Measurements from ENCODE around the gene SSC5D.

The SSC5D gene

DNA sequence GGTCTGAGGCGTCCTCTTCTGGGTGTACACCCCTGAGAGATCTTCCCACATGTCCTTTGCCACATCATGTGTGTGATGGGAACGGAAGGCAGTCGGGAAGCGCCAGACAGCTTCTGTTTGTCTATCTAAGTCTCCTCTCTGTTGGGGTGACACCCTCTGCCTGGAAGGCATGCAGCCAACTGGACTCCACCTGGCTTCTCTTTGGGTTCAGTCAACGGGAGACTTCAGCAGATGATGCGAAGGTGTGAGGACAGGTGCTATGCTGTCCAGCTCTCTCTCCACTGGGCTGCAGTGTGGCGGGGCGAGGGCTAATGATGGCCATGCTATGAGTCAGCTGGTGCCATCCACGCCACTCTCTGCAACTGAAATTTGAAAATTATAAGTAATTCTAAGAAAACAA is 71.4 kb downstream of the SSC5D start:
- DNase-seq (ENCODE audit: low read depth): no peak

DNA sequence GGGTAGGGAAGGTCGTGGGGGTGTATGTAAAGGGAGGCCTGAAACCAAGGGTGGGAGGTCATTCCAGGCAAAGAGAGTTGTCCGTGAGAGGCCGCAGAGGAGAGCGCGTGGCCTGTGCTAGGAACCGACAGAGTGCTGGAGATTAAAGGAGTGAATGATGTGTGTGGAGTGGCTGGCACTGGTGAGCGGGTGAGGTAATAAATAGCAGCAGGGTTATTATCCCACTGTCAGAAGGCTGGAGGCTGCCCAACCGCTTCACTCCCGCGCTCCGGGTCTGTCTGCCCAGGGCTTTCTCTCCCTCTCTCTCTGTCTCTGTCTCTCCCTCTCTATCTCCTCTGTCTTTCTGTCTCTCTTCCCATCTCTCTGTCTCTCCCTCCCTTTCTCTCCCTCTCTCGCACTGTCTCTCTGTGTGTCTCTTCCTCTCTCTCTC is 75.0 kb downstream of the SSC5D start:
- DNase-seq (ENCODE audit: low read depth): no peak

DNA sequence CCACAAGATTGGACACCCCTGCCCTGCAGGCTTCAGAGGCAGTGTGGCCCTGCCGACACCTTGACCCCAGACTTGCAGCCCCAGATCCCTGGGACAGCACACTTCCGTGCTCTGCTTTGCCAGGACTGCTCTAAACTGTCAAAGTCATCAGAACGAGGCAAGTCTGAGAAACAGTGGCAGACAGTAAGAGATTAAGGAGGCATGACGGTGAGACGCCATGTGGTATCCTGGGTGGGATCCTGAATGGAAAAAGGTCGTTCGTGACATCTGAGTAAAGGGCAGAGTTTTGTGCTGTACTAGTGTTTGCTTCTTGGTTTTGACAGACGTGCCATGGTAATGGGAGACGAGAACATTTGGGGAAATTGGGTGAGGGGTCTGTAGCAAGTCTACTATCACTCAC is 78.6 kb downstream of the SSC5D start:
- DNase-seq (ENCODE audit: low read depth): no peak

DNA sequence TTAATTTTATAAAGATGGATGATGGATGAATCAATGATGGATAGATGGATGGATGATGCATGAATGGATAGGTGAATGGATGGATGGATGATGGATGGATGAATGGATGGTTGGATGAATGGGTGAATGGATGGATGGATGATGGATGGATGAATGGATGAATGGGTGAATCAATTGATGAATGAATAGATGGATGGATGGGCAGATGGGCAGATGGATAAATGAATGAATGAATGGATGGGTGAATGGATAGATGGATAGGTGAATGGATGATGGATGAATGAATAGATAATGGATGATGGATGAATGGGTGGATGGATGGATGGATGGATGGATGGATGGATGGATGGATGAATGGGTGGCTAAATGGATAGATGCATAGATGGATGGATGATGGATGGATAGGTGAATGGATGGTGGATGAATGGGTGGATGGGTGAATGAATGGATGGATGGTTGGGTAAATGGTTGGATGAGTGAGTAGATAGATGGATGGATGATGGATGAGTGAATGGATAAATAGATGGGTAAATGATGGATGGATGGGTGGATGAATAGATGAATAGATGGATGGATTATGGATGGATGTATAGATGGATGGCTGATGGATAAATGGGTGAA is 79.6 kb downstream of the SSC5D start:
- DNase-seq (ENCODE audit: low read depth): no peak
